Esophagus muscularis mucosa (tissue), 4 donors: ENCODE measurements around the gene KDM5B. TPM values are rescaled to one million over a fixed set of nuclear protein-coding genes. Genes with fewer than 3 reads are reported as not detected.
"Not testable (repeated sequence)": the region's sequence is repeated elsewhere in the genome, so short reads cannot be mapped to it uniquely, and the experiment has no call there.

Experiments used
- DNase-seq: peaks from one replicate; pipeline ENCODE4 v3.0.0-alpha.2; 2017; ENCODE audit errors: extremely low spot score
- H3K27ac ChIP-seq, 4 donors: fragments of 200-600 bp; sonication (generic); replicated peaks in 1 of 4; 1 replicate in 3 of 4; 2 replicates in 1 of 4; pipeline ENCODE4 v1.5.1; 2016 to 2019; ENCODE audit warnings: mild to moderate bottlenecking in 1 of 4
- H3K27me3 ChIP-seq, 4 donors: fragments of 200-600 bp; sonication (generic); one replicate each; pipeline versions ENCODE4 v1.5.1 to v1.6.0; 2016 to 2019
- H3K36me3 ChIP-seq, 4 donors: fragments of 200-600 bp; sonication (generic); one replicate each; pipeline ENCODE4 v1.5.1; 2016 to 2019
- H3K4me1 ChIP-seq, 4 donors: fragments of 200-600 bp; sonication (generic); one replicate each; pipeline ENCODE4 v1.5.1; 2016 to 2019
- H3K4me3 ChIP-seq, 4 donors: fragments of 200-600 bp; sonication (generic); 1 replicate in 2 of 4; 2 replicates in 2 of 4; pipeline ENCODE4 v1.5.1; 2016 to 2019; ENCODE audit warnings: mild to moderate bottlenecking in 4 of 4, moderate library complexity in 1 of 4
- H3K9me3 ChIP-seq, 4 donors: fragments of 200-600 bp; sonication (generic); 1 replicate in 3 of 4; 2 replicates in 1 of 4; pipeline ENCODE4 v1.5.1; 2016 to 2019
- EP300 ChIP-seq: sonication (generic); formaldehyde crosslinking; IDR thresholded peaks from one replicate; pipeline ENCODE4 v1.6.1; 2017; ENCODE audit warnings: antibody characterized with exemption
- POLR2A ChIP-seq: fragments of 450-650 bp; IDR thresholded peaks from one replicate; pipeline ENCODE4 v1.6.1; 2017; ENCODE audit warnings: antibody characterized with exemption, moderate library complexity, mild to moderate bottlenecking, low read depth
- POLR2AphosphoS5 ChIP-seq, 2 donors: sonication (generic); formaldehyde crosslinking; IDR thresholded peaks; one replicate each; pipeline ENCODE4 v1.6.1; 2017; ENCODE audit warnings: antibody characterized with exemption in 2 of 2
- WGBS: methylation state at CpG from one replicate; pipeline ENCODE4 v1.1.5; 2018; 5-methylcytosine and 5-hydroxymethylcytosine counted together
- intact Hi-C: fragments of 100-400 bp; cut with DNase I; formaldehyde crosslinking; loops from one replicate; pipeline ENCODE4 v1.15.1; 2023
- total RNA-seq, 4 donors: library from RNA; depleted of rRNA; stranded (reverse); fragments of >200 nt; gene quantifications; one replicate each; pipeline versions ENCODE4 v1.1.0 to v1.2.1, GENCODE V29; 2016
- TF ChIP-seq, protein P1 (sequence below), 3 experiments: fragments of 200-600 bp in 2 of 3; fragments of 450-650 bp in 1 of 3; sonication (generic) in 2 of 3; IDR thresholded peaks; one replicate each; pipeline ENCODE4 v1.5.1; 2017 to 2019; ENCODE audit warnings: antibody characterized with exemption in 3 of 3, mild to moderate bottlenecking in 2 of 3, moderate library complexity in 1 of 3

Gene KDM5B
- total RNA-seq, 4 donors from 2014 or later = 21.4 to 34.9 (median 31.8) TPM

DNA sequence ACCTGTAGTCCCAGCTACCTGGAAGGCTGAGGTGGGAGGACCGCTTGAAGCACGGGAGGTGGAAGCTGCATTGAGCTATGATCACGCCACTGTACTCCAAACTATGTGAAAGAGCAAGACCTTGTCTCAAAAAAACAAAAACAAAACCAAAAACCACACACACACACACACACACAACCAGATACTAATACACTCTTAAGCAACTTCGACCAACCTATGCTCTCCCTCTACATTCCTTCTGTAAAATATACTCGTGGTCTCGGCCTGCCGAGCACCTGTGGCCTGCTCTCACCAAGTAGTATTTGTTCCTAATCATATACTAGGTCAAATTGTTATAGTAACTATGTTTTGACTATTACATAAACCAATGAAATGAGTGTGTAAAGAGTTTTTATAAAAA, 84.5 kb downstream of the KDM5B start:
- Histone ChIP-seq H3K4me1 (peaks cover 0 to 8% (median 3%) of the 10 kb centered on the region in 4 donors), H3K4me3 (no peak overlapping the region), H3K27ac (no peak overlapping the region), H3K36me3 (peaks cover 20 to 36% (median 22%) of the 10 kb centered on the region in 4 donors), H3K9me3 (no peaks in the 10 kb centered on the region), H3K27me3 (no peaks in the 10 kb centered on the region)
- WGBS = 91% methylated on average over 7 of the region's 7 CpGs
- DNase-seq = no peak
- intact Hi-C loops = no loop called here
- TF ChIP-seq POLR2A (no peak), POLR2AphosphoS5 (IDR thresholded peaks at IDR 0.05) (no peak), EP300 (no peak)
- TF ChIP-seq, protein P1, sequence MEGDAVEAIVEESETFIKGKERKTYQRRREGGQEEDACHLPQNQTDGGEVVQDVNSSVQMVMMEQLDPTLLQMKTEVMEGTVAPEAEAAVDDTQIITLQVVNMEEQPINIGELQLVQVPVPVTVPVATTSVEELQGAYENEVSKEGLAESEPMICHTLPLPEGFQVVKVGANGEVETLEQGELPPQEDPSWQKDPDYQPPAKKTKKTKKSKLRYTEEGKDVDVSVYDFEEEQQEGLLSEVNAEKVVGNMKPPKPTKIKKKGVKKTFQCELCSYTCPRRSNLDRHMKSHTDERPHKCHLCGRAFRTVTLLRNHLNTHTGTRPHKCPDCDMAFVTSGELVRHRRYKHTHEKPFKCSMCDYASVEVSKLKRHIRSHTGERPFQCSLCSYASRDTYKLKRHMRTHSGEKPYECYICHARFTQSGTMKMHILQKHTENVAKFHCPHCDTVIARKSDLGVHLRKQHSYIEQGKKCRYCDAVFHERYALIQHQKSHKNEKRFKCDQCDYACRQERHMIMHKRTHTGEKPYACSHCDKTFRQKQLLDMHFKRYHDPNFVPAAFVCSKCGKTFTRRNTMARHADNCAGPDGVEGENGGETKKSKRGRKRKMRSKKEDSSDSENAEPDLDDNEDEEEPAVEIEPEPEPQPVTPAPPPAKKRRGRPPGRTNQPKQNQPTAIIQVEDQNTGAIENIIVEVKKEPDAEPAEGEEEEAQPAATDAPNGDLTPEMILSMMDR (IDR thresholded peaks at IDR 0.05) = no peak

- WGBS = 86% methylated on average over 6 of the region's 6 CpGs
- peaks cover 13 to 30% (median 16%) of the 10 kb centered on the region in 4 donors for H3K36me3 ChIP-seq
- DNase-seq, H3K4me3 ChIP-seq, H3K9me3 ChIP-seq, intact Hi-C loops, H3K4me1 ChIP-seq, H3K27me3 ChIP-seq, H3K27ac ChIP-seq: not testable (repeated sequence)
Measured at GRCh38 chr1:202723046-202723445, 85.2 kb downstream of the KDM5B start.

GRCh38 chr1:202716654-202717053, 91.6 kb downstream of the KDM5B start:
- Histone ChIP-seq H3K9me3 (no peaks in the 10 kb centered on the region), H3K4me1 (peaks cover 0 to 8% (median 3%) of the 10 kb centered on the region in 4 donors), H3K27me3 (peaks cover 0 to 10% (median 0%) of the 10 kb centered on the region in 4 donors), H3K36me3 (no peaks in the 10 kb centered on the region), H3K27ac (no peak overlapping the region), H3K4me3 (no peak overlapping the region)
- no peak for DNase-seq
- intact Hi-C loops = loop anchor here (5.0 kb wide), 2 partner anchors 254 to 374 kb away; partner anchors contain the start of gene UBE2T
- 90% methylated on average over 2 of the region's 2 CpGs for WGBS
- TF ChIP-seq POLR2A (no peak), POLR2AphosphoS5 (IDR thresholded peaks at IDR 0.05) (no peak), EP300 (no peak)
- TF ChIP-seq, protein P1 (IDR thresholded peaks at IDR 0.05) = no peak

- H3K36me3 ChIP-seq, H3K4me3 ChIP-seq, H3K9me3 ChIP-seq, H3K27ac ChIP-seq, DNase-seq, intact Hi-C loops: not testable (repeated sequence)
- H3K27me3 ChIP-seq = peaks cover 0 to 33% (median 17%) of the 10 kb centered on the region in 4 donors
- H3K4me1 ChIP-seq = peaks cover 11 to 16% (median 16%) of the 10 kb centered on the region in 4 donors
- 87% methylated on average over 1 of the region's 1 CpG for WGBS
Measured at GRCh38 chr1:202714202-202714601, 94.0 kb downstream of the KDM5B start.

- Histone ChIP-seq H3K4me1 (peaks cover 11 to 18% (median 17%) of the 10 kb centered on the region in 4 donors), H3K27me3 (peaks cover 0 to 44% (median 28%) of the 10 kb centered on the region in 4 donors), H3K4me3 (no peak overlapping the region), H3K27ac (no peak overlapping the region), H3K9me3 (no peaks in the 10 kb centered on the region), H3K36me3 (no peaks in the 10 kb centered on the region)
- TF ChIP-seq, protein P1 (IDR thresholded peaks at IDR 0.05) = no peak
- TF ChIP-seq POLR2AphosphoS5 (IDR thresholded peaks at IDR 0.05) = no peak
- no peak for TF ChIP-seq POLR2A
- no peak for TF ChIP-seq EP300
- 52% methylated on average over 4 of the region's 4 CpGs for WGBS
- no peak for DNase-seq
- intact Hi-C loops = no loop called here
Measured at GRCh38 chr1:202713110-202713509, 95.1 kb downstream of the KDM5B start.

DNA sequence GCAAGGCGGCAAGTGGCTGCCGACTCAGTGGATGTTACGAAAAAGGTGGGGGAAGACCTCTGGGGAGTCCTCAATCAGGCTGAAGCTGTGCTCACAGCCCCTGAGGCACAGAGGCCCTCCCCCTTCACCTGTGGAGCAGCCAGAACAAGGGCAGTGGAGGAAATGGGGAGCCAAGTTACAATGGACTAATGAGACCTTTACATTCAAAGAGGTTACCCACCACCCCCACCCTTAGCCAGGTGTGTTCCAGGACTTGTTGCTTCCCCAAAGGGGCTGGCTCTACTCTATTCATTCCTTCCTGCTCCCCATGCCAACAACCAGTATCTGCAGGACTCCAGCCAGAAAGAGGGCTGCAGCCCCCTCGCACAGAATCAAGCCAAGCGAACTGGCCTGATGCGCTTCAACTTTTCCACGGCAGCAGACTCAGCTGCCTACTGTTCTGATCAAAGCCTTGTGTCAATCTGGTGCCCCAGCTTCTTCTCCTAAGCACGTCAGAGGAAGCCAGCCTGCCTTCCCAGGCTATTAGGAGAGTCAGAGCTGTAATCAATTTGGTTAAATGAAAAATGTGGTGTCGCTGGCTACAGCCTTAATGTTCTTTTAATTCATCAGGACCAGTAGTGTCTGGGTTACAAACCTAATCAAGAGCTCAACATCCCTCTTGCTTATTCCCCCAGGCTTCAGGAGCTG, 96.1 kb downstream of the KDM5B start:
- H3K4me1 ChIP-seq = peaks cover 11 to 18% (median 17%) of the 10 kb centered on the region in 4 donors
- TF ChIP-seq POLR2A (no peak), POLR2AphosphoS5 (IDR thresholded peaks at IDR 0.05) (no peak), EP300 (no peak)
- TF ChIP-seq, protein P1 (IDR thresholded peaks at IDR 0.05) = no peak
- intact Hi-C loops = no loop called here
- no peaks in the 10 kb centered on the region for H3K36me3 ChIP-seq
- no peak overlapping the region for H3K4me3 ChIP-seq
- WGBS = 80% methylated on average over 9 of the region's 9 CpGs
- H3K27ac ChIP-seq = no peak overlapping the region
- no peaks in the 10 kb centered on the region for H3K9me3 ChIP-seq
- DNase-seq = no peak
- H3K27me3 ChIP-seq = peaks cover 0 to 54% (median 28%) of the 10 kb centered on the region in 4 donors
